SK-N-SH (cell line): ENCODE measurements around the gene EDRF1. TPM values are rescaled to one million over a fixed set of nuclear protein-coding genes. Genes with fewer than 3 reads are reported as not detected.

Source experiments
- CTCF ChIA-PET: fragments of 300-600, 350-600 bp; formaldehyde crosslinking; extraction: SDS; loops from one replicate; lab custom pipeline; 2021; lab: Yijun Ruan, JAX
- POLR2A ChIA-PET: fragments of 350-600 bp; sonication (Branson Sonifier 250); formaldehyde crosslinking; extraction: SDS; loops from one replicate; lab custom pipeline; 2020; ENCODE audit warnings: antibody characterized with exemption, inconsistent platforms; lab: Yijun Ruan, JAX
- DNase-seq: peaks from one replicate; pipeline ENCODE4 v3.0.0; 2012
- H2AFZ ChIP-seq: fragments of 200-600 bp; sonication (generic); 2 replicates; pipeline ENCODE4 v1.8.1; 2016; ENCODE audit warnings: antibody characterized with exemption, mild to moderate bottlenecking, low read depth
- H3F3A ChIP-seq: fragments of 200-600 bp; sonication (generic); replicated peaks from 2 replicates; pipeline ENCODE3; 2016; ENCODE audit warnings: antibody characterized with exemption, mild to moderate bottlenecking; ENCODE audit not compliant: insufficient read depth
- H3K27ac ChIP-seq, 2 experiments: fragments of 200-500 bp in 1 of 2; fragments of 200-600 bp in 1 of 2; sonication (Bioruptor generic) in 1 of 2; sonication (generic), shearing (Covaris generic) in 1 of 2; 2 replicates each; pipeline versions ENCODE4 v1.5.1 to v1.6.1; 2014 to 2016; ENCODE audit warnings: low read depth in 2 of 2, inconsistent platforms in 1 of 2, low read length in 1 of 2, mild to moderate bottlenecking in 1 of 2, mixed read lengths in 1 of 2
- H3K27me3 ChIP-seq: fragments of 200-600 bp; sonication (generic), shearing (Covaris generic); 2 replicates; pipeline ENCODE4 v1.6.1; 2016; ENCODE audit warnings: mixed run types; ENCODE audit not compliant: insufficient read depth
- H3K36me3 ChIP-seq, 2 experiments: fragments of 200-500 bp in 1 of 2; fragments of 200-600 bp in 1 of 2; sonication (Bioruptor generic) in 1 of 2; sonication (generic) in 1 of 2; replicated peaks in 1 of 2; 2 replicates each; pipeline versions ENCODE3 to v1.5.1; 2014 to 2016; ENCODE audit warnings: low read length in 1 of 2, mild to moderate bottlenecking in 1 of 2; ENCODE audit not compliant: insufficient read depth in 2 of 2, control insufficient read depth in 1 of 2
- H3K4me1 ChIP-seq, 2 experiments: fragments of 200-500 bp in 1 of 2; fragments of 200-600 bp in 1 of 2; sonication (Bioruptor generic) in 1 of 2; sonication (generic), shearing (Covaris generic) in 1 of 2; 2 replicates each; pipeline versions ENCODE4 v1.5.1 to v1.6.1; 2014 to 2016; ENCODE audit warnings: low read depth in 1 of 2, low read length in 1 of 2, mixed run types in 1 of 2; ENCODE audit not compliant: insufficient read depth in 2 of 2, control insufficient read depth in 1 of 2
- H3K4me2 ChIP-seq: fragments of 200-600 bp; sonication (generic), shearing (Covaris generic); 2 replicates; pipeline ENCODE4 v1.6.1; 2017; ENCODE audit warnings: mixed run types
- H3K4me3 ChIP-seq, 2 experiments: fragments of 200-500 bp in 1 of 2; fragments of 200-600 bp in 1 of 2; sonication (Bioruptor generic) in 1 of 2; sonication (generic), shearing (Covaris generic) in 1 of 2; 2 replicates each; pipeline versions ENCODE4 v1.5.1 to v1.8.1; 2014 to 2016; ENCODE audit warnings: low read depth in 2 of 2, inconsistent platforms in 1 of 2, low read length in 1 of 2, mild to moderate bottlenecking in 1 of 2, mixed read lengths in 1 of 2, moderate library complexity in 1 of 2
- H3K79me2 ChIP-seq: fragments of 200-600 bp; sonication (generic); 2 replicates; pipeline ENCODE4 v1.8.1; 2017; ENCODE audit warnings: mild to moderate bottlenecking; ENCODE audit not compliant: insufficient read depth
- H3K9ac ChIP-seq: fragments of 200-600 bp; sonication (generic); 2 replicates; pipeline ENCODE4 v1.6.1; 2017; ENCODE audit warnings: mixed run types
- H3K9me2 ChIP-seq: fragments of 200-600 bp; sonication (generic); 2 replicates; pipeline ENCODE4 v1.6.1; 2017; ENCODE audit warnings: mixed run types
- H3K9me3 ChIP-seq: fragments of 200-600 bp; sonication (generic); 2 replicates; pipeline ENCODE4 v1.6.1; 2017; ENCODE audit warnings: mixed run types, mild to moderate bottlenecking, moderate library complexity
- H4K20me1 ChIP-seq: fragments of 200-600 bp; sonication (generic); 2 replicates; pipeline ENCODE4 v1.6.1; 2017; ENCODE audit warnings: mild to moderate bottlenecking, mixed run types; ENCODE audit not compliant: insufficient read depth
- ELF1 ChIP-seq: IDR thresholded peaks from 2 replicates; pipeline ENCODE4 v1.4.0; 2012
- EP300 ChIP-seq, 2 experiments: IDR thresholded peaks; 2 replicates each; pipeline versions ENCODE4 v1.4.0 to v1.6.1; 2012; ENCODE audit warnings: borderline replicate concordance in 1 of 2, low read depth in 1 of 2, low read length in 1 of 2
- FOXJ3 ChIP-seq: sonication (generic); formaldehyde crosslinking; IDR thresholded peaks from 2 replicates; pipeline ENCODE4 v1.5.1; 2020; ENCODE audit warnings: mild to moderate bottlenecking, missing genetic modification reagents
- GATA2 ChIP-seq: sonication (generic); formaldehyde crosslinking; IDR thresholded peaks from 2 replicates; pipeline ENCODE4 v1.5.0; 2020; ENCODE audit warnings: mild to moderate bottlenecking, missing genetic modification reagents
- MXI1 ChIP-seq: IDR thresholded peaks from 2 replicates; pipeline ENCODE4 v1.6.1; 2012; ENCODE audit warnings: mild to moderate bottlenecking, low read depth, low read length, improper control_type of control experiment
- NRF1 ChIP-seq: IDR thresholded peaks from 2 replicates; pipeline ENCODE4 v1.6.1; 2012; ENCODE audit warnings: low read depth, mild to moderate bottlenecking, low read length
- PBX3 ChIP-seq: IDR thresholded peaks from 2 replicates; pipeline ENCODE4; 2012
- RAD21 ChIP-seq: IDR thresholded peaks from 2 replicates; pipeline ENCODE4 v1.6.1; 2012; ENCODE audit warnings: mild to moderate bottlenecking, low read length
- RXRA ChIP-seq: IDR thresholded peaks from 2 replicates; pipeline ENCODE4 v1.4.0; 2012; ENCODE audit warnings: low read depth, mild to moderate bottlenecking, borderline replicate concordance
- SIN3A ChIP-seq: IDR thresholded peaks from 2 replicates; pipeline ENCODE4 v1.6.1; 2012; ENCODE audit warnings: low read depth, mild to moderate bottlenecking, low read length, moderate library complexity, borderline replicate concordance
- SMC3 ChIP-seq: IDR thresholded peaks from 2 replicates; pipeline ENCODE4 v1.6.1; 2012; ENCODE audit warnings: low read depth, low read length, improper control_type of control experiment
- USF2 ChIP-seq: fragments of 150-350 bp; IDR thresholded peaks from 2 replicates; pipeline ENCODE4 v1.6.1; 2017; ENCODE audit warnings: antibody characterized with exemption, low read length, low read depth, borderline replicate concordance
- WGBS: methylation state at CpG from one replicate; pipeline ENCODE4 v1.1.6; 2017; ENCODE audit warnings: low lambda C conversion rate; 5-methylcytosine and 5-hydroxymethylcytosine counted together
- polyA plus RNA-seq, 3 experiments: library from polyadenylated mRNA; depleted of rRNA; stranded (reverse); fragments of >200 nt; gene quantifications; 2 replicates each; pipeline ENCODE4 v1.2.3, GENCODE V29; 2012

Gene EDRF1
- polyA plus RNA-seq, 1 of the 3 experiments (the other 2 are of a cell fraction), result 19.2 TPM

- no peaks in the 10 kb centered on the region for H3K36me3 ChIP-seq
- WGBS, result 50% methylated on average over 11 of the region's 11 CpGs
- CTCF ChIA-PET, result no interaction called here
- no peak overlapping the region for H3K27ac ChIP-seq
- no peak overlapping the region for H3K9ac ChIP-seq
- H3K79me2 ChIP-seq, result no peaks in the 10 kb centered on the region
- H3K27me3 ChIP-seq, result no peaks in the 10 kb centered on the region
- H3K4me2 ChIP-seq, result no peak overlapping the region
- no peak overlapping the region for H2AFZ ChIP-seq
- no peaks in the 10 kb centered on the region for H3K4me1 ChIP-seq
- H3K9me3 ChIP-seq, result no peaks in the 10 kb centered on the region
- no peaks in the 10 kb centered on the region for H4K20me1 ChIP-seq
- POLR2A ChIA-PET, result no interaction called here
- no peaks in the 10 kb centered on the region for H3K9me2 ChIP-seq
- DNase-seq, result no peak
- no peaks in the 10 kb centered on the region for H3F3A ChIP-seq
- TF ChIP-seq ELF1 (no peak), EP300 (IDR thresholded peaks at IDR 0.05; ENCODE audit: borderline replicate concordance in 1 of 2, low read depth in 1 of 2, low read length in 1 of 2) (no peak), PBX3 (no peak), NRF1 (no peak)
- H3K4me3 ChIP-seq, result no peak overlapping the region
Measured at GRCh38 chr10:125679436-125679835, 40.1 kb upstream of the EDRF1 start.

- Histone ChIP-seq H3K9ac (no peak within 1 kb of the TSS), H3K4me1 (no peaks in the 10 kb centered on the region; a peak in 1 of 4 replicates), H3F3A (no peaks in the 10 kb centered on the region), H3K9me3 (no peaks in the 10 kb centered on the region), H4K20me1 (no peaks in the 10 kb centered on the region), H3K79me2 (no peaks in the 10 kb centered on the region), H3K9me2 (no peaks in the 10 kb centered on the region), H3K27me3 (no peaks in the 10 kb centered on the region), H3K27ac (no peak within 1 kb of the TSS), H3K4me3 (no peak within 1 kb of the TSS), H2AFZ (no peak within 1 kb of the TSS), H3K4me2 (no peak within 1 kb of the TSS), H3K36me3 (no peaks in the 10 kb centered on the region)
- 28% methylated on average over 3 of the region's 3 CpGs for WGBS
- ChIA-PET CTCF (interaction anchor here (0.6 kb wide), 1 partner anchor 15 kb away, joined by 4 read pairs; no protein-coding TSS in a partner anchor), POLR2A (no interaction called here)
- no peak for TF ChIP-seq USF2
- TF ChIP-seq EP300 (IDR thresholded peaks at IDR 0.05; ENCODE audit: borderline replicate concordance in 1 of 2, low read depth in 1 of 2, low read length in 1 of 2), result no peak
- TF ChIP-seq FOXJ3 (CRISPR knock-in tag), result no peak
- no peak for TF ChIP-seq RXRA
- TF ChIP-seq MXI1, result no peak
- no peak for TF ChIP-seq GATA2 (CRISPR knock-in tag)
- TF ChIP-seq NRF1, result no peak
- no peak for TF ChIP-seq SMC3
- TF ChIP-seq SIN3A, result no peak
- no peak for TF ChIP-seq RAD21
- DNase-seq, result no peak
Measured at GRCh38 chr10:125683063-125683462, 36.4 kb upstream of the EDRF1 start, which contains the start of gene TEX36. TEX36 (minus strand) TSS chr10:125683163; CDS start chr10:125682989, 174 bp downstream.
